K562 (cell line): Measurements from ENCODE around the gene DNAJC8. TPM values are rescaled to one million over a fixed set of nuclear protein-coding genes. Genes with fewer than 3 reads are reported as not detected.

Experiments used
- ARID4B ChIP-seq: sonication (generic); formaldehyde crosslinking; IDR thresholded peaks from 2 replicates; pipeline ENCODE4 v1.8.0; 2022; ENCODE audit warnings: mild to moderate bottlenecking, missing genetic modification reagents
- CCNT2 ChIP-seq: IDR thresholded peaks from 2 replicates; pipeline ENCODE4 v1.6.1; 2011; ENCODE audit warnings: borderline replicate concordance, low read depth, mild to moderate bottlenecking, moderate library complexity, mixed read lengths, low read length; ENCODE audit not compliant: insufficient read length; ENCODE audit errors: extremely low read depth
- ESRRB ChIP-seq: fragments of 250-450 bp; sonication (Bioruptor Pico); IDR thresholded peaks from 2 replicates; pipeline ENCODE4 v1.5.0; 2020; ENCODE audit warnings: mild to moderate bottlenecking, moderate library complexity, borderline replicate concordance
- GATAD2A ChIP-seq: fragments of 450-650 bp; IDR thresholded peaks from 2 replicates; pipeline ENCODE4 v1.6.1; 2017
- GTF2E2 ChIP-seq: fragments of 200-800 bp; sonication (Bioruptor generic); IDR thresholded peaks from 2 replicates; pipeline ENCODE4 v1.6.1; 2016; ENCODE audit warnings: missing genetic modification characterization, missing compliant biosample characterization
- HMG20B ChIP-seq: fragments of 250-450 bp; sonication (Bioruptor Pico); IDR thresholded peaks from 2 replicates; pipeline ENCODE4 v1.5.0; 2021; ENCODE audit warnings: mild to moderate bottlenecking
- MAX ChIP-seq: sonication (generic); formaldehyde crosslinking; IDR thresholded peaks from 2 replicates; pipeline ENCODE4 v1.9.0; 2022; ENCODE audit warnings: mild to moderate bottlenecking, missing genetic modification reagents
- NUFIP1 ChIP-seq: fragments of 450-650 bp; IDR thresholded peaks from 2 replicates; pipeline ENCODE4 v1.6.1; 2018; ENCODE audit not compliant: partially characterized antibody
- PHTF2 ChIP-seq: fragments of 250-450 bp; sonication (Bioruptor Pico); IDR thresholded peaks from 2 replicates; pipeline ENCODE4 v1.5.0; 2021; ENCODE audit warnings: mild to moderate bottlenecking
- RBM14 ChIP-seq: fragments of 200-400 bp; formaldehyde crosslinking; IDR thresholded peaks from 2 replicates; pipeline ENCODE4 v1.6.1; 2018; ENCODE audit warnings: low read depth, mild to moderate bottlenecking, low read length, moderate library complexity, borderline replicate concordance; ENCODE audit not compliant: insufficient read depth
- RBM25 ChIP-seq: fragments of 200-400 bp; formaldehyde crosslinking; IDR thresholded peaks from 2 replicates; pipeline ENCODE4 v1.6.1; 2018; ENCODE audit warnings: low read length, low read depth, moderate library complexity; ENCODE audit not compliant: severe bottlenecking
- SRSF7 ChIP-seq: fragments of 200-400 bp; formaldehyde crosslinking; optimal IDR thresholded peaks from 2 replicates; pipeline ENCODE3; 2017; ENCODE audit warnings: mild to moderate bottlenecking, low read depth, low read length
- U2AF1 ChIP-seq: fragments of 200-400 bp; formaldehyde crosslinking; optimal IDR thresholded peaks from 2 replicates; pipeline ENCODE3; 2017; ENCODE audit warnings: mild to moderate bottlenecking, low read depth, low read length, moderate library complexity
- ZBTB17 ChIP-seq: fragments of 450-650 bp; formaldehyde crosslinking; IDR thresholded peaks from 2 replicates; pipeline ENCODE4 v1.4.0; 2020; ENCODE audit warnings: mild to moderate bottlenecking
- ZNF280A ChIP-seq: fragments of 450-650 bp; IDR thresholded peaks from 2 replicates; pipeline ENCODE4 v1.6.1; 2018; ENCODE audit warnings: mild to moderate bottlenecking, low read depth; ENCODE audit not compliant: partially characterized antibody
- ZNF584 ChIP-seq: fragments of 200-800 bp; sonication (Bioruptor generic); IDR thresholded peaks from 2 replicates; pipeline ENCODE4 v1.6.1; 2016; ENCODE audit warnings: low read depth, mild to moderate bottlenecking, missing genetic modification characterization, missing compliant biosample characterization
- polyA plus RNA-seq, 8 experiments: library from polyadenylated mRNA; depleted of rRNA in 4 of 8; stranded (reverse) in 5 of 8; unstranded in 3 of 8; fragments of >200 nt; fragmentation: Nextera tagmentation in 2 of 8; fragmentation: Illumina TruSeq in 1 of 8; extraction: Ambion mirVana in 2 of 8; extraction: Trizol in 1 of 8; gene quantifications; 2 replicates each; pipeline versions ENCODE4 v1.2.1 to v1.2.3, GENCODE V29; 2011 to 2014; ENCODE audit warnings: inconsistent platforms in 1 of 8, missing spikeins in 1 of 8
- total RNA-seq, 7 experiments: library from RNA; depleted of rRNA in 6 of 7; stranded (reverse); fragments of >200 nt in 6 of 7; fragmentation: Illumina TruSeq in 2 of 7; extraction: Trizol in 2 of 7; gene quantifications; 2 replicates each; pipeline versions ENCODE4 v1.2.1 to v1.2.3, GENCODE V29; 2011 to 2021; ENCODE audit warnings: low replicate concordance in 1 of 7
- TF ChIP-seq, protein P1 (sequence below): fragments of 250-450 bp; sonication (Bioruptor Pico); IDR thresholded peaks from 2 replicates; pipeline ENCODE4 v1.4.0; 2020; ENCODE audit warnings: mild to moderate bottlenecking, moderate library complexity, borderline replicate concordance

Gene DNAJC8
- total and polyA plus RNA-seq, 9 of the 15 experiments (the other 6 are each of a cell fraction or from before 2014, with no cell fraction given) = 143 to 508 (median 209) TPM

DNA sequence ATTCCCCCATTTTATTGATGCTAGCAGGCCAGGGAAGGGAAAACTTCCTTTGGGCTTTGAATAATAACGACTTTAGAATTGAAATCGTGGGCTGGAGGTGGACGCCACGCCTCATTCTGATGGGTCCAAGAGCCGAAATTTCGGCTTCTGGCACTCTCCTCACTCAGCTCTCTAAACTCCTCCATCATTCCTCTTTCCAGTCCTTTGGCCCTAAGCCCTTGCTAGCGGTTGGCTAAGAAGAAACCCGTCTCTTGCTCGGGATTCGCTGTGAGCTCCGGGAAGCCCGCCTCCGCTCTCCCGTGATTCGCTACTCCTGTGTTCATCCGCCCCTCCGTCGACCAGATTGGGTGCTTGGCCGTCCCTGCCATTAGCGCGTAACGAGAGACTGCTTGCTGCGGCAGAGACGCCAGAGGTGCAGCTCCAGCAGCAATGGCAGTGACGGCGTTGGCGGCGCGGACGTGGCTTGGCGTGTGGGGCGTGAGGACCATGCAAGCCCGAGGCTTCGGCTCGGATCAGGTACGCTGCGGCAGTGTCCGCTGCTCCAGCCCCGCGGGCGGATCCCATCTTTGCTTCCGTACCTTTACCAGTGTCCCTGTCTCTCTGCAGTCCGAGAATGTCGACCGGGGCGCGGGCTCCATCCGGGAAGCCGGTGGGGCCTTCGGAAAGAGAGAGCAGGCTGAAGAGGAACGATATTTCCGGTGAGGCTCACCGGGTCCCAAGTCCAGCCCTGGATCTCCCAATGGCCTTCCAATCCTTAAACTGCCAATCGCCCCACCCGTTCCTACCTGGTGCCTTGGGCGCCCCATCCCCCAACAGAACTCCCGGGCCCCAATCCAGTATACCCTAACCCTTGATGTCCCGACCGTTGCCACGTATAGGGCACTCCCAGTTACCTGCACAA is 3.2 kb upstream of the DNAJC8 start, which contains the start of gene ATP5IF1 (continued):
- peak; percentile 48 for TF ChIP-seq MAX
- TF ChIP-seq RBM14 = no peak
- peak; percentile 67; the same call in 1 of the 2 replicates for TF ChIP-seq ARID4B (CRISPR knock-in tag)
- no peak for TF ChIP-seq ZNF584 (CRISPR knock-in tag)
- peak; percentile 35 for TF ChIP-seq CCNT2
- no peak for TF ChIP-seq ESRRB (CRISPR knock-in tag)
- TF ChIP-seq NUFIP1 = no peak
- TF ChIP-seq SRSF7 = no peak
- TF ChIP-seq, protein P1, sequence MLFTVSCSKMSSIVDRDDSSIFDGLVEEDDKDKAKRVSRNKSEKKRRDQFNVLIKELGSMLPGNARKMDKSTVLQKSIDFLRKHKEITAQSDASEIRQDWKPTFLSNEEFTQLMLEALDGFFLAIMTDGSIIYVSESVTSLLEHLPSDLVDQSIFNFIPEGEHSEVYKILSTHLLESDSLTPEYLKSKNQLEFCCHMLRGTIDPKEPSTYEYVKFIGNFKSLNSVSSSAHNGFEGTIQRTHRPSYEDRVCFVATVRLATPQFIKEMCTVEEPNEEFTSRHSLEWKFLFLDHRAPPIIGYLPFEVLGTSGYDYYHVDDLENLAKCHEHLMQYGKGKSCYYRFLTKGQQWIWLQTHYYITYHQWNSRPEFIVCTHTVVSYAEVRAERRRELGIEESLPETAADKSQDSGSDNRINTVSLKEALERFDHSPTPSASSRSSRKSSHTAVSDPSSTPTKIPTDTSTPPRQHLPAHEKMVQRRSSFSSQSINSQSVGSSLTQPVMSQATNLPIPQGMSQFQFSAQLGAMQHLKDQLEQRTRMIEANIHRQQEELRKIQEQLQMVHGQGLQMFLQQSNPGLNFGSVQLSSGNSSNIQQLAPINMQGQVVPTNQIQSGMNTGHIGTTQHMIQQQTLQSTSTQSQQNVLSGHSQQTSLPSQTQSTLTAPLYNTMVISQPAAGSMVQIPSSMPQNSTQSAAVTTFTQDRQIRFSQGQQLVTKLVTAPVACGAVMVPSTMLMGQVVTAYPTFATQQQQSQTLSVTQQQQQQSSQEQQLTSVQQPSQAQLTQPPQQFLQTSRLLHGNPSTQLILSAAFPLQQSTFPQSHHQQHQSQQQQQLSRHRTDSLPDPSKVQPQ (CRISPR knock-in tag) = no peak
- TF ChIP-seq RBM25 = peak; percentile 88
- TF ChIP-seq GATAD2A = no peak
- TF ChIP-seq PHTF2 (CRISPR knock-in tag) = no peak
- no peak for TF ChIP-seq ZNF280A
- TF ChIP-seq U2AF1 = no peak
- no peak for TF ChIP-seq GTF2E2 (tag)
- no peak for TF ChIP-seq HMG20B (CRISPR knock-in tag)
- no peak for TF ChIP-seq ZBTB17
